C1 segment of cervical spinal cord (tissue), 14 donors: ENCODE data around the gene SNRPD3.
A peak's percentile ranks its signal among the peaks of the same experiment; 100 is the strongest.
"Not testable (repeated sequence)": the region's sequence is repeated elsewhere in the genome, so short reads cannot be mapped to it uniquely, and the experiment has no call there.

Experiments used
- DNase-seq, 14 donors: peaks; one replicate each; lab custom pipeline; 2025; lab: John Stamatoyannopoulos, UW

SNRPD3 gene

GRCh38 chr22:24532075-24532474, 23.7 kb upstream of the SNRPD3 start:
- DNase-seq: no peak

GRCh38 chr22:24535348-24535747, 20.5 kb upstream of the SNRPD3 start:
- no peak for DNase-seq

GRCh38 chr22:24536089-24536488, 19.7 kb upstream of the SNRPD3 start:
- no peak for DNase-seq

GRCh38 chr22:24540470-24540869, 15.3 kb upstream of the SNRPD3 start:
- peak in 1 of 14 donors; percentile 4 for DNase-seq

- DNase-seq: no peak
These were observed 13.9 kb upstream of the SNRPD3 start for GRCh38 chr22:24541681-24542515.

GRCh38 chr22:24542641-24543040, 13.2 kb upstream of the SNRPD3 start:
- peak in 6 of 14 donors; percentile 5 to 24 (median 10) for DNase-seq

GRCh38 chr22:24543185-24543601, 12.6 kb upstream of the SNRPD3 start:
- DNase-seq: no peak

GRCh38 chr22:24543679-24544243, 12.0 kb upstream of the SNRPD3 start:
- DNase-seq: no peak

GRCh38 chr22:24548812-24549211, 7.0 kb upstream of the SNRPD3 start:
- no peak for DNase-seq

GRCh38 chr22:24550028-24550901, 5.5 kb upstream of the SNRPD3 start:
- peak in 1 of 14 donors; percentile 17 for DNase-seq

- no peak for DNase-seq
These were observed 4.8 kb upstream of the SNRPD3 start for GRCh38 chr22:24550902-24551435.

GRCh38 chr22:24552503-24553286, 3.1 kb upstream of the SNRPD3 start:
- not testable (repeated sequence) for DNase-seq

GRCh38 chr22:24553597-24554312, 2.0 kb upstream of the SNRPD3 start:
- peak in 1 of 14 donors; percentile 35 for DNase-seq

- peak in 5 of 14 donors; percentile 28 to 59 (median 48) for DNase-seq
These were observed 1.3 kb upstream of the SNRPD3 start, which contains the start of gene GUCD1 for GRCh38 chr22:24554313-24555164. GUCD1 (minus strand) TSS chr22:24555138; CDS start chr22:24554991, 147 bp downstream.

- no peak for DNase-seq
These were observed 3.7 kb downstream of the SNRPD3 start for GRCh38 chr22:24559471-24559870.

- DNase-seq: no peak
These were observed 7.4 kb downstream of the SNRPD3 start for GRCh38 chr22:24563246-24563645.

- DNase-seq: no peak
These were observed 8.7 kb downstream of the SNRPD3 start for GRCh38 chr22:24564376-24565058.

- DNase-seq: no peak
These were observed 9.3 kb downstream of the SNRPD3 start for GRCh38 chr22:24565077-24565476.
